LNCaP clone FGC (cell line): ENCODE data around the gene C2CD5.

Source experiments
- DNase-seq: peaks from one replicate; pipeline ENCODE4 v3.0.0-alpha.2; 2011; ENCODE audit warnings: low read depth
- H3K4me3 ChIP-seq: 2 replicates; pipeline ENCODE4 v1.5.1; 2011; ENCODE audit warnings: mild to moderate bottlenecking, low read depth, low read length, control low read depth
- CTCF ChIP-seq: IDR thresholded peaks from 2 replicates; pipeline ENCODE4 v1.5.1; 2012; ENCODE audit warnings: mild to moderate bottlenecking; ENCODE audit not compliant: control insufficient read depth, insufficient read depth; ENCODE audit errors: extremely low read depth

C2CD5 gene

GRCh38 chr12:22480016-22480415 is 64.3 kb downstream of the C2CD5 start:
- DNase-seq, result no peak
- no peak for TF ChIP-seq CTCF
- no peak overlapping the region for H3K4me3 ChIP-seq

- no peak for DNase-seq
- no peak overlapping the region for H3K4me3 ChIP-seq
- no peak for TF ChIP-seq CTCF
Observed at GRCh38 chr12:22477894-22478287, 66.5 kb downstream of the C2CD5 start.

GRCh38 chr12:22477166-22477893 is 67.0 kb downstream of the C2CD5 start:
- TF ChIP-seq CTCF, result no peak
- H3K4me3 ChIP-seq, result no peak overlapping the region
- no peak for DNase-seq

- TF ChIP-seq CTCF, result no peak
- no peak overlapping the region for H3K4me3 ChIP-seq
- no peak for DNase-seq
Observed at GRCh38 chr12:22476133-22476532, 68.2 kb downstream of the C2CD5 start.

GRCh38 chr12:22474970-22475720 is 69.2 kb downstream of the C2CD5 start:
- DNase-seq, result peak; percentile 37
- H3K4me3 ChIP-seq, result no peak overlapping the region
- TF ChIP-seq CTCF, result peak; percentile 36

- no peak for TF ChIP-seq CTCF
- no peak for DNase-seq
Observed at GRCh38 chr12:22473212-22473611, 71.1 kb downstream of the C2CD5 start.

More at GRCh38 chr12:22473212-22473611, 71.1 kb downstream of the C2CD5 start:
- no peak overlapping the region for H3K4me3 ChIP-seq
